HL-60 (cell line): ENCODE data around the gene DIP2C.

Source experiments
- DNase-seq, 2 experiments: peaks; one replicate each; pipeline ENCODE4 v3.0.0-alpha.2; 2010 to 2020; ENCODE audit warnings: low read depth in 1 of 2, low spot score in 1 of 2
- H3K27ac ChIP-seq: fragments of 250-450 bp; sonication (Bioruptor Pico); replicated peaks from 2 replicates; pipeline ENCODE4 v1.5.1; 2020; ENCODE audit warnings: mild to moderate bottlenecking, moderate library complexity
- H3K27me3 ChIP-seq: fragments of 250-450 bp; sonication (Bioruptor Pico); 2 replicates; pipeline ENCODE4 v1.5.1; 2021; ENCODE audit warnings: mild to moderate bottlenecking, moderate library complexity; ENCODE audit not compliant: insufficient read depth, poor library complexity, severe bottlenecking
- H3K4me3 ChIP-seq: replicated peaks from 2 replicates; pipeline ENCODE4 v1.5.1; 2011; ENCODE audit warnings: mild to moderate bottlenecking, control low read depth, low read length; ENCODE audit not compliant: insufficient read depth
- CTCF ChIP-seq: IDR thresholded peaks from one replicate; pipeline ENCODE4 v1.5.1; 2011; ENCODE audit warnings: low read length, control low read depth, inconsistent platforms; ENCODE audit not compliant: insufficient read depth
- GABPA ChIP-seq: IDR thresholded peaks from 2 replicates; pipeline ENCODE4 v1.6.1; 2012; ENCODE audit warnings: low read depth
- POLR2AphosphoS5 ChIP-seq: IDR thresholded peaks from 2 replicates; pipeline ENCODE4 v1.6.1; 2012; ENCODE audit warnings: low read depth
- SPI1 ChIP-seq: IDR thresholded peaks from 2 replicates; pipeline ENCODE4 v1.6.1; 2012; ENCODE audit warnings: low read depth, mild to moderate bottlenecking, borderline replicate concordance
- TF ChIP-seq, protein P1 (sequence below): IDR thresholded peaks from 2 replicates; pipeline ENCODE4 v1.6.1; 2012; ENCODE audit warnings: low read depth; ENCODE audit not compliant: insufficient replicate concordance

The DIP2C gene

GRCh38 chr10:637771-638195 is 51.7 kb downstream of the DIP2C start:
- no peak for TF ChIP-seq SPI1
- no peak for DNase-seq
- H3K27me3 ChIP-seq = no peaks in the 10 kb centered on the region

GRCh38 chr10:637221-637620 is 52.2 kb downstream of the DIP2C start:
- DNase-seq = no peak
- TF ChIP-seq, protein P1, sequence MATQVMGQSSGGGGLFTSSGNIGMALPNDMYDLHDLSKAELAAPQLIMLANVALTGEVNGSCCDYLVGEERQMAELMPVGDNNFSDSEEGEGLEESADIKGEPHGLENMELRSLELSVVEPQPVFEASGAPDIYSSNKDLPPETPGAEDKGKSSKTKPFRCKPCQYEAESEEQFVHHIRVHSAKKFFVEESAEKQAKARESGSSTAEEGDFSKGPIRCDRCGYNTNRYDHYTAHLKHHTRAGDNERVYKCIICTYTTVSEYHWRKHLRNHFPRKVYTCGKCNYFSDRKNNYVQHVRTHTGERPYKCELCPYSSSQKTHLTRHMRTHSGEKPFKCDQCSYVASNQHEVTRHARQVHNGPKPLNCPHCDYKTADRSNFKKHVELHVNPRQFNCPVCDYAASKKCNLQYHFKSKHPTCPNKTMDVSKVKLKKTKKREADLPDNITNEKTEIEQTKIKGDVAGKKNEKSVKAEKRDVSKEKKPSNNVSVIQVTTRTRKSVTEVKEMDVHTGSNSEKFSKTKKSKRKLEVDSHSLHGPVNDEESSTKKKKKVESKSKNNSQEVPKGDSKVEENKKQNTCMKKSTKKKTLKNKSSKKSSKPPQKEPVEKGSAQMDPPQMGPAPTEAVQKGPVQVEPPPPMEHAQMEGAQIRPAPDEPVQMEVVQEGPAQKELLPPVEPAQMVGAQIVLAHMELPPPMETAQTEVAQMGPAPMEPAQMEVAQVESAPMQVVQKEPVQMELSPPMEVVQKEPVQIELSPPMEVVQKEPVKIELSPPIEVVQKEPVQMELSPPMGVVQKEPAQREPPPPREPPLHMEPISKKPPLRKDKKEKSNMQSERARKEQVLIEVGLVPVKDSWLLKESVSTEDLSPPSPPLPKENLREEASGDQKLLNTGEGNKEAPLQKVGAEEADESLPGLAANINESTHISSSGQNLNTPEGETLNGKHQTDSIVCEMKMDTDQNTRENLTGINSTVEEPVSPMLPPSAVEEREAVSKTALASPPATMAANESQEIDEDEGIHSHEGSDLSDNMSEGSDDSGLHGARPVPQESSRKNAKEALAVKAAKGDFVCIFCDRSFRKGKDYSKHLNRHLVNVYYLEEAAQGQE = no peak
- TF ChIP-seq POLR2AphosphoS5 (no peak), GABPA (no peak), SPI1 (no peak), CTCF (no peak)
- Histone ChIP-seq H3K27me3 (no peaks in the 10 kb centered on the region), H3K4me3 (no peak overlapping the region), H3K27ac (no peak overlapping the region)

More at GRCh38 chr10:637771-638195, 51.7 kb downstream of the DIP2C start:
- Histone ChIP-seq H3K4me3 (no peak overlapping the region), H3K27ac (no peak overlapping the region)

DNA sequence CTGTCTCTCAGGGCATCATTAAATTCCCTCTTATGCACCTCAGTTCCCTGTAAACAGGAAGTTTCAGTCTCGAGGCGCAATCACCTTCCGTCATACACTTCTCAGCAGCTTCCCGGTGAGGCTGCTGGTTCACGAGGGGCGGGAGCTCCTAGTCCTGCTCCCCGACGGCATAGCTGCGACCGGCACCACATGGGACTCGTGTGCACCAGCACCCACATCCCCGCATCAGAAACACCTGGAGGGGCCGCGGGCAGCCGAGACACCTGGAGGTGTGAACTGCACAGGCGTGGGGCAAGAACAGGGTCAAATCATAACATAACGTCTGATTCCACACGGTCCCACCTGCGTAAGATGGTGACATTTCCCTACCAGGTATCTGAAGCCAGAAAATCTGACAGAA is 52.7 kb downstream of the DIP2C start:
- no peak overlapping the region for H3K27ac ChIP-seq
- no peak overlapping the region for H3K4me3 ChIP-seq
- no peak for DNase-seq
- TF ChIP-seq, protein P1 = no peak
- TF ChIP-seq SPI1 (no peak), POLR2AphosphoS5 (no peak), GABPA (no peak)
- no peaks in the 10 kb centered on the region for H3K27me3 ChIP-seq

DNA sequence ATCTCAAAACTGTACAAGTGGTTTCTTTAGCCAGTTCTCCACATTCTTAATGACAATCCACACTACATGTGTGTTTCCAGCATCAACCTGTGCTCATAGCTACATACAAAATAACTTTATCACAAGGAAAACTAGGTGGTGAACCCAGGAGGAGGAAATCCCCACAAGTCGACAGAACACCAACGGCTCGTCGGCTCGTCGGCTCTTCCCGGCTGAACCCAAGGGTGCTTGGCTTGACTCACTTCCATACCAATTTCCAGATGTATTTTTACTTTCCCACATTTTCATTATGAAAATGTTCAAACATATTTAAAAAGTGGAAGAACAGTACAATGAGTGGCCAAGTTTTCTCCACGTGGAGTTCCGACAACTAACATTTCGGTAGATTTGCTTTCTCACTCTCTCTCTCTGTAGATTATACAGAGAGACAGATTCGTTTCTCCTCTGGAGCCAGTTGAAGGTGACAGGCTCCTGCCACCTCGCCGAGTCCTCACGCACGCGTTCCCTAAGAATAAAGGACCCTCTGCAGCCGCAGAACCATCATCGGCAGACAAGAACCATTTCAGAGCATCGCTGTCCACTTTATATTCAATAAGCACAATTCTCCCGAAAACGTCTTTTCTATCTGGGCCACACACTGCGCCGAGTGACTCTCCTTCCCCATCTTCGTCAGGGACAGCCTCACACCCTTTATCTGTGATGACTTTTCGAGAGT is 53.3 kb downstream of the DIP2C start:
- H3K27me3 ChIP-seq = no peaks in the 10 kb centered on the region
- DNase-seq = no peak
- H3K27ac ChIP-seq = no peak overlapping the region
- no peak overlapping the region for H3K4me3 ChIP-seq
- TF ChIP-seq CTCF (no peak), POLR2AphosphoS5 (no peak), GABPA (no peak), SPI1 (no peak)
- TF ChIP-seq, protein P1 = no peak
